K562 (cell line): ENCODE results near the gene SRPK1. TPM values are rescaled to one million over a fixed set of nuclear protein-coding genes. Genes with fewer than 3 reads are reported as not detected.
A peak's percentile ranks its signal among the peaks of the same experiment; 100 is the strongest.

ENCODE experiments used
- ARID3A ChIP-seq: IDR thresholded peaks from 2 replicates; pipeline ENCODE4 v1.6.1; 2012; ENCODE audit warnings: low read depth, low read length, improper control_type of control experiment, borderline replicate concordance
- CCNT2 ChIP-seq: IDR thresholded peaks from 2 replicates; pipeline ENCODE4 v1.6.1; 2011; ENCODE audit warnings: borderline replicate concordance, low read depth, mild to moderate bottlenecking, moderate library complexity, mixed read lengths, low read length; ENCODE audit not compliant: insufficient read length; ENCODE audit errors: extremely low read depth
- E2F1 ChIP-seq: sonication (generic); formaldehyde crosslinking; IDR thresholded peaks from 2 replicates; pipeline ENCODE4 v1.8.1; 2023; ENCODE audit warnings: mild to moderate bottlenecking, missing genetic modification reagents, moderate library complexity
- E2F4 ChIP-seq: sonication (generic); formaldehyde crosslinking; IDR thresholded peaks from 2 replicates; pipeline ENCODE4 v1.8.0; 2022; ENCODE audit warnings: mild to moderate bottlenecking, low read depth, missing genetic modification reagents
- FOXK1 ChIP-seq: sonication (generic); formaldehyde crosslinking; IDR thresholded peaks from 2 replicates; pipeline ENCODE4 v1.8.0; 2022; ENCODE audit warnings: missing genetic modification reagents, mild to moderate bottlenecking, borderline replicate concordance
- FOXK2 ChIP-seq, 2 experiments: fragments of 450-650 bp; IDR thresholded peaks in 1 of 2; conservative IDR thresholded peaks in 1 of 2; 2 replicates each; pipeline ENCODE4 v1.6.1; 2016; ENCODE audit warnings: low read depth in 2 of 2, mild to moderate bottlenecking in 1 of 2
- HEY1 ChIP-seq: fragments of 250-450 bp; sonication (Bioruptor Pico); IDR thresholded peaks from 2 replicates; pipeline ENCODE4 v1.5.0; 2020; ENCODE audit warnings: mild to moderate bottlenecking, moderate library complexity, borderline replicate concordance
- MAFF ChIP-seq: IDR thresholded peaks from 2 replicates; pipeline ENCODE4 v1.6.1; 2012; ENCODE audit warnings: low read length, improper control_type of control experiment
- RBM25 ChIP-seq: fragments of 200-400 bp; formaldehyde crosslinking; IDR thresholded peaks from 2 replicates; pipeline ENCODE4 v1.6.1; 2018; ENCODE audit warnings: low read length, low read depth, moderate library complexity; ENCODE audit not compliant: severe bottlenecking
- SMARCA4 ChIP-seq: fragments of 450-650 bp; IDR thresholded peaks from 2 replicates; pipeline ENCODE4 v1.6.1; 2016
- ZNF609 ChIP-seq: sonication (generic); formaldehyde crosslinking; IDR thresholded peaks from 2 replicates; pipeline ENCODE4 v1.8.1; 2023; ENCODE audit warnings: missing genetic modification reagents, mild to moderate bottlenecking, borderline replicate concordance
- ZNF655 ChIP-seq: fragments of 250-450 bp; sonication (Bioruptor Pico); IDR thresholded peaks from 2 replicates; pipeline ENCODE4 v1.5.0; 2021
- ZNF75A ChIP-seq: fragments of 450-650 bp; formaldehyde crosslinking; IDR thresholded peaks from 2 replicates; pipeline ENCODE4 v1.4.0; 2020; ENCODE audit warnings: mild to moderate bottlenecking
- polyA plus RNA-seq, 8 experiments: library from polyadenylated mRNA; depleted of rRNA in 4 of 8; stranded (reverse) in 5 of 8; unstranded in 3 of 8; fragments of >200 nt; fragmentation: Nextera tagmentation in 2 of 8; fragmentation: Illumina TruSeq in 1 of 8; extraction: Ambion mirVana in 2 of 8; extraction: Trizol in 1 of 8; gene quantifications; 2 replicates each; pipeline versions ENCODE4 v1.2.1 to v1.2.3, GENCODE V29; 2011 to 2014; ENCODE audit warnings: inconsistent platforms in 1 of 8, missing spikeins in 1 of 8
- total RNA-seq, 7 experiments: library from RNA; depleted of rRNA in 6 of 7; stranded (reverse); fragments of >200 nt in 6 of 7; fragmentation: Illumina TruSeq in 2 of 7; extraction: Trizol in 2 of 7; gene quantifications; 2 replicates each; pipeline versions ENCODE4 v1.2.1 to v1.2.3, GENCODE V29; 2011 to 2021; ENCODE audit warnings: low replicate concordance in 1 of 7

The SRPK1 gene
- total and polyA plus RNA-seq, 9 of the 15 experiments (the other 6 are each of a cell fraction or from before 2014, with no cell fraction given), result 99.6 to 185 (median 159) TPM

- TF ChIP-seq ZNF75A (CRISPR knock-in tag) (no peak), ZNF655 (CRISPR knock-in tag) (no peak), RBM25 (no peak), FOXK1 (CRISPR knock-in tag) (peak; percentile 62; the same call in 1 of the 2 replicates), CCNT2 (no peak), HEY1 (no peak), E2F4 (CRISPR knock-in tag) (peak; percentile 79; the same call in 1 of the 2 replicates), ZNF609 (CRISPR knock-in tag) (no peak), MAFF (no peak), E2F1 (CRISPR knock-in tag) (peak; percentile 64; the same call in 1 of the 2 replicates), FOXK2 (conservative IDR thresholded peaks at IDR 0.05 in 1 of 2, IDR thresholded peaks at IDR 0.05 in 1 of 2; ENCODE audit: low read depth in 2 of 2) (no peak), SMARCA4 (peak; percentile 25; the same call in 1 of the 2 replicates), ARID3A (no peak)
Measured at GRCh38 chr6:35804996-35805736, 115.7 kb downstream of the SRPK1 start, which contains the start of gene LHFPL5 (continued).
